SK-N-SH (cell line): ENCODE measurements around the gene PLEKHG3. TPM values are rescaled to one million over a fixed set of nuclear protein-coding genes. Genes with fewer than 3 reads are reported as not detected.

Experiments
- CTCF ChIA-PET: fragments of 300-600, 350-600 bp; formaldehyde crosslinking; extraction: SDS; loops from one replicate; lab custom pipeline; 2021; lab: Yijun Ruan, JAX
- POLR2A ChIA-PET: fragments of 350-600 bp; sonication (Branson Sonifier 250); formaldehyde crosslinking; extraction: SDS; loops from one replicate; lab custom pipeline; 2020; ENCODE audit warnings: antibody characterized with exemption, inconsistent platforms; lab: Yijun Ruan, JAX
- DNase-seq: peaks from one replicate; pipeline ENCODE4 v3.0.0; 2012
- H2AFZ ChIP-seq: fragments of 200-600 bp; sonication (generic); 2 replicates; pipeline ENCODE4 v1.8.1; 2016; ENCODE audit warnings: antibody characterized with exemption, mild to moderate bottlenecking, low read depth
- H3F3A ChIP-seq: fragments of 200-600 bp; sonication (generic); replicated peaks from 2 replicates; pipeline ENCODE3; 2016; ENCODE audit warnings: antibody characterized with exemption, mild to moderate bottlenecking; ENCODE audit not compliant: insufficient read depth
- H3K27ac ChIP-seq, 2 experiments: fragments of 200-500 bp in 1 of 2; fragments of 200-600 bp in 1 of 2; sonication (Bioruptor generic) in 1 of 2; sonication (generic), shearing (Covaris generic) in 1 of 2; 2 replicates each; pipeline versions ENCODE4 v1.5.1 to v1.6.1; 2014 to 2016; ENCODE audit warnings: low read depth in 2 of 2, inconsistent platforms in 1 of 2, low read length in 1 of 2, mild to moderate bottlenecking in 1 of 2, mixed read lengths in 1 of 2
- H3K27me3 ChIP-seq: fragments of 200-600 bp; sonication (generic), shearing (Covaris generic); 2 replicates; pipeline ENCODE4 v1.6.1; 2016; ENCODE audit warnings: mixed run types; ENCODE audit not compliant: insufficient read depth
- H3K36me3 ChIP-seq, 2 experiments: fragments of 200-500 bp in 1 of 2; fragments of 200-600 bp in 1 of 2; sonication (Bioruptor generic) in 1 of 2; sonication (generic) in 1 of 2; replicated peaks in 1 of 2; 2 replicates each; pipeline versions ENCODE3 to v1.5.1; 2014 to 2016; ENCODE audit warnings: low read length in 1 of 2, mild to moderate bottlenecking in 1 of 2; ENCODE audit not compliant: insufficient read depth in 2 of 2, control insufficient read depth in 1 of 2
- H3K4me1 ChIP-seq, 2 experiments: fragments of 200-500 bp in 1 of 2; fragments of 200-600 bp in 1 of 2; sonication (Bioruptor generic) in 1 of 2; sonication (generic), shearing (Covaris generic) in 1 of 2; 2 replicates each; pipeline versions ENCODE4 v1.5.1 to v1.6.1; 2014 to 2016; ENCODE audit warnings: low read depth in 1 of 2, low read length in 1 of 2, mixed run types in 1 of 2; ENCODE audit not compliant: insufficient read depth in 2 of 2, control insufficient read depth in 1 of 2
- H3K4me2 ChIP-seq: fragments of 200-600 bp; sonication (generic), shearing (Covaris generic); 2 replicates; pipeline ENCODE4 v1.6.1; 2017; ENCODE audit warnings: mixed run types
- H3K4me3 ChIP-seq, 2 experiments: fragments of 200-500 bp in 1 of 2; fragments of 200-600 bp in 1 of 2; sonication (Bioruptor generic) in 1 of 2; sonication (generic), shearing (Covaris generic) in 1 of 2; 2 replicates each; pipeline versions ENCODE4 v1.5.1 to v1.8.1; 2014 to 2016; ENCODE audit warnings: low read depth in 2 of 2, inconsistent platforms in 1 of 2, low read length in 1 of 2, mild to moderate bottlenecking in 1 of 2, mixed read lengths in 1 of 2, moderate library complexity in 1 of 2
- H3K79me2 ChIP-seq: fragments of 200-600 bp; sonication (generic); 2 replicates; pipeline ENCODE4 v1.8.1; 2017; ENCODE audit warnings: mild to moderate bottlenecking; ENCODE audit not compliant: insufficient read depth
- H3K9ac ChIP-seq: fragments of 200-600 bp; sonication (generic); 2 replicates; pipeline ENCODE4 v1.6.1; 2017; ENCODE audit warnings: mixed run types
- H3K9me2 ChIP-seq: fragments of 200-600 bp; sonication (generic); 2 replicates; pipeline ENCODE4 v1.6.1; 2017; ENCODE audit warnings: mixed run types
- H3K9me3 ChIP-seq: fragments of 200-600 bp; sonication (generic); 2 replicates; pipeline ENCODE4 v1.6.1; 2017; ENCODE audit warnings: mixed run types, mild to moderate bottlenecking, moderate library complexity
- H4K20me1 ChIP-seq: fragments of 200-600 bp; sonication (generic); 2 replicates; pipeline ENCODE4 v1.6.1; 2017; ENCODE audit warnings: mild to moderate bottlenecking, mixed run types; ENCODE audit not compliant: insufficient read depth
- ELF1 ChIP-seq: IDR thresholded peaks from 2 replicates; pipeline ENCODE4 v1.4.0; 2012
- EZH2phosphoT487 ChIP-seq: fragments of 200-600 bp; sonication (generic); IDR thresholded peaks from 2 replicates; pipeline ENCODE4 v1.6.1; 2017; ENCODE audit warnings: low read depth, mixed run types, mild to moderate bottlenecking, antibody characterized with exemption, moderate library complexity, borderline replicate concordance
- FOSL2 ChIP-seq: IDR thresholded peaks from 2 replicates; pipeline ENCODE4 v1.4.0; 2012; ENCODE audit warnings: low read depth, mild to moderate bottlenecking, moderate library complexity, borderline replicate concordance
- MXI1 ChIP-seq: IDR thresholded peaks from 2 replicates; pipeline ENCODE4 v1.6.1; 2012; ENCODE audit warnings: mild to moderate bottlenecking, low read depth, low read length, improper control_type of control experiment
- RXRA ChIP-seq: IDR thresholded peaks from 2 replicates; pipeline ENCODE4 v1.4.0; 2012; ENCODE audit warnings: low read depth, mild to moderate bottlenecking, borderline replicate concordance
- SIN3A ChIP-seq: IDR thresholded peaks from 2 replicates; pipeline ENCODE4 v1.6.1; 2012; ENCODE audit warnings: low read depth, mild to moderate bottlenecking, low read length, moderate library complexity, borderline replicate concordance
- WGBS: methylation state at CpG from one replicate; pipeline ENCODE4 v1.1.6; 2017; ENCODE audit warnings: low lambda C conversion rate; 5-methylcytosine and 5-hydroxymethylcytosine counted together
- polyA plus RNA-seq, 3 experiments: library from polyadenylated mRNA; depleted of rRNA; stranded (reverse); fragments of >200 nt; gene quantifications; 2 replicates each; pipeline ENCODE4 v1.2.3, GENCODE V29; 2012
- TF ChIP-seq, protein P1 (sequence below): IDR thresholded peaks from 2 replicates; pipeline ENCODE4 v1.4.0; 2012; ENCODE audit warnings: low read depth
- TF ChIP-seq, protein P2 (sequence below): IDR thresholded peaks from 2 replicates; pipeline ENCODE4 v1.4.0; 2012; ENCODE audit warnings: low read depth, borderline replicate concordance

PLEKHG3 gene
- polyA plus RNA-seq, 1 of the 3 experiments (the other 2 are of a cell fraction): 5.1 TPM

DNA sequence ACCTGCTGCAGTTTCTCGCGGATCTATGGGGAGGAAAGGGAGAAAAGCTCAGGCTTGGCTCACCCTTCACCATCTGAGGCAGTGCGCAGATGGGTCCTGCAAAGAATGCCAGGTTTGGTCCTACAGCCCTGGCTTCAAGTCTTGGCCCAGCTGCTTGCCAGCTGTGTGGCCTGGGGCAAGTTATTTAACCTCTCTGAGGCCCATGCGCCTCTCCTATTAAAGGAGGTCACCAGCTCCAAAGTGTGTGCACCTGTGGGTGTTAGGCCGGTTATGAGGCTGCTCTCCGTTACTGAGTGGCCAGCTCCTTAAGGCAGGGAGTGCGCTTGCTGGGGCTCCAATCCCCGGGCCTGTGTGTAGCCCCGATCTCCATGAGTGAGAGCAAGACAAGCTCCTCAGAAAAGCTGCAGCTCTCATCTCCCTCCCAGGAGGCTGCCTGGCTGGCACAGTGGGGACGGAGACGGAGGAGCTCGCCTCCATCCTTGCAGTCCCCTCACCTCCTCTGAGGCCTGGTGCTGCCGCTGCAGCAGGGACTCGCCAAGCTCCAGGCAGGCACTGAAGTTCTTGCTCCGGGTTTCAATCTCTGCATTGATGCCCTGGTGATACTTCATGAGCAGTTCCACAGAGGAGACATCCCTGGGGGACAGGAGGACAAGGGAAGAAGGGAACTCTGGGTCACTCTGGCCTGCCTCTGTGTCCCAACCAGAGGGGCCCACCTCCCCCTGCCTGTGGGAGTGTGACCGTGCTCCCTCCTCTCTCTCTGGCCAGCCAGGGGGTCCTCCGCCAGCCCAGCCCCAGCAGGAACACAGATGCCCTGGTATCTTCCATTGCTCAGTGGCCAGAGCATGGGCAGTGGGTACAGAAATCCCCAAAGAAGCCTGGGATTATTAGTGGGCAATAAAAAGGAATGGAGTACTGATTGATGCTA is 65.1 kb downstream of the PLEKHG3 start:
- H4K20me1 ChIP-seq: no peaks in the 10 kb centered on the region
- no peak for DNase-seq
- H3K36me3 ChIP-seq: peaks cover 0 to 5% of the 10 kb centered on the region in 2 experiments
- no peaks in the 10 kb centered on the region for H3K27me3 ChIP-seq
- CTCF ChIA-PET: interaction anchor here (0.7 to 2.0 kb wide), 8 partner anchors 10 to 258 kb away, joined by 3 to 7 read pairs (median 4); partner anchors contain the start of gene HSPA2
- no peak overlapping the region for H3K4me2 ChIP-seq
- POLR2A ChIA-PET: no interaction called here
- H3K27ac ChIP-seq: no peak overlapping the region
- no peaks in the 10 kb centered on the region for H3K9me3 ChIP-seq
- H3K4me3 ChIP-seq: no peak overlapping the region
- no peak overlapping the region for H2AFZ ChIP-seq
- no peaks in the 10 kb centered on the region for H3K79me2 ChIP-seq
- H3K9ac ChIP-seq: no peak overlapping the region
- H3F3A ChIP-seq: no peaks in the 10 kb centered on the region
- WGBS: 87% methylated on average over 7 of the region's 17 CpGs
- no peaks in the 10 kb centered on the region for H3K9me2 ChIP-seq
- H3K4me1 ChIP-seq: peaks cover 0 to 11% of the 10 kb centered on the region in 2 experiments; a peak in 2 of 4 replicates
- TF ChIP-seq EZH2phosphoT487 (no peak), RXRA (no peak)

DNA sequence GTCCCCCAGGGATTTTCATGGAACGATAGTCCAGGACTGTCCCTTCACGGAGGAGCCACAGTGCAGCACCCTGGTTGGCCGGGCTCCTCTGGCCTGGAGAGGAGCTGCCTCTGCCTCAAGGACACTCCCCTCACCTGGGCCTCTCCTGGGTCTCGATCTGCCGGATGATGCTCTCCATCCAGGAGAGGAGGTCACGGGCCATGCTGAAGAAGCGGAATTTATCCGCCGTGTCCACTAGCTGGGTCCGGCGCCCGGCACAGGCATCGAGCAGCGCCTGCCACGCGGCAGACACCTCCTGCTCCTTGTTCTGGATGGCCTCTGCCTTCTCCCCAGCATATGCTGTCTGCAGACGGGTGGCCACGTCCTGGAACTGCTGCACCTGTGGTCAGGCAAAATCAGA is 66.5 kb downstream of the PLEKHG3 start:
- Histone ChIP-seq H3K9me3 (no peaks in the 10 kb centered on the region), H3K4me1 (peaks cover 0 to 3% of the 10 kb centered on the region in 2 experiments; a peak in 1 of 4 replicates), H3K36me3 (peaks cover 0 to 5% of the 10 kb centered on the region in 2 experiments), H3K4me2 (no peak overlapping the region), H3K9me2 (no peaks in the 10 kb centered on the region), H3K9ac (no peak overlapping the region), H3K27me3 (no peaks in the 10 kb centered on the region), H2AFZ (no peak overlapping the region), H3F3A (no peaks in the 10 kb centered on the region), H3K4me3 (no peak overlapping the region), H3K27ac (no peak overlapping the region), H3K79me2 (no peaks in the 10 kb centered on the region), H4K20me1 (no peaks in the 10 kb centered on the region)
- CTCF ChIA-PET: interaction anchor here (0.9 to 2.7 kb wide), 5 partner anchors 22 to 141 kb away, joined by 3 to 13 read pairs (median 3); no protein-coding TSS in a partner anchor
- DNase-seq: no peak
- 96% methylated on average over 8 of the region's 18 CpGs for WGBS
- TF ChIP-seq, protein P1, sequence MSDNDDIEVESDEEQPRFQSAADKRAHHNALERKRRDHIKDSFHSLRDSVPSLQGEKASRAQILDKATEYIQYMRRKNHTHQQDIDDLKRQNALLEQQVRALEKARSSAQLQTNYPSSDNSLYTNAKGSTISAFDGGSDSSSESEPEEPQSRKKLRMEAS: no peak
- no peak for TF ChIP-seq ELF1
- TF ChIP-seq SIN3A: no peak
- TF ChIP-seq MXI1: no peak
- TF ChIP-seq, protein P2, sequence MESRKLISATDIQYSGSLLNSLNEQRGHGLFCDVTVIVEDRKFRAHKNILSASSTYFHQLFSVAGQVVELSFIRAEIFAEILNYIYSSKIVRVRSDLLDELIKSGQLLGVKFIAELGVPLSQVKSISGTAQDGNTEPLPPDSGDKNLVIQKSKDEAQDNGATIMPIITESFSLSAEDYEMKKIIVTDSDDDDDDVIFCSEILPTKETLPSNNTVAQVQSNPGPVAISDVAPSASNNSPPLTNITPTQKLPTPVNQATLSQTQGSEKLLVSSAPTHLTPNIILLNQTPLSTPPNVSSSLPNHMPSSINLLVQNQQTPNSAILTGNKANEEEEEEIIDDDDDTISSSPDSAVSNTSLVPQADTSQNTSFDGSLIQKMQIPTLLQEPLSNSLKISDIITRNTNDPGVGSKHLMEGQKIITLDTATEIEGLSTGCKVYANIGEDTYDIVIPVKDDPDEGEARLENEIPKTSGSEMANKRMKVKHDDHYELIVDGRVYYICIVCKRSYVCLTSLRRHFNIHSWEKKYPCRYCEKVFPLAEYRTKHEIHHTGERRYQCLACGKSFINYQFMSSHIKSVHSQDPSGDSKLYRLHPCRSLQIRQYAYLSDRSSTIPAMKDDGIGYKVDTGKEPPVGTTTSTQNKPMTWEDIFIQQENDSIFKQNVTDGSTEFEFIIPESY: no peak
- TF ChIP-seq FOSL2: no peak
- POLR2A ChIA-PET: no interaction called here
